ENCODE data around the gene SH3GL3.

SH3GL3 gene

DNA sequence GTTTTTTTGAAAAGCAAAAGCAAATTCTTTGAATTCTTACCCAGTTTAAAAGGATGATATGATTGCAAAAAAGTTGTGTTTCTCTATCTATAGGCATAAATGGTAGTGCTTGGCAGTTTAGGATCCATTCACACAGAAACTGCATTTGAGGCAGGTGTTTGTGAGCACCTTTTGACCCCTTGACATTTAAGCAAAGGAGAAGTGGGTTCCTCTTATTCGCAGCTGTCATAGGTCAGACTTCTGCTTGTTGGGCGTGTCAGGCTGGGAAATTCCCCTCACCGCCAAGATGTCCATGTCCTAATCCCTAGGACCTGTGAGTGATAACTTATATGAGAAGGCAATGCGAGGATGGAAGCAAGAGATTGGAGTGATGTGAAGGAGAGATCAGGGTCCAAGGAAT lies 67.4 kb downstream of the SH3GL3 start:
- DNase-seq = no peak

DNA sequence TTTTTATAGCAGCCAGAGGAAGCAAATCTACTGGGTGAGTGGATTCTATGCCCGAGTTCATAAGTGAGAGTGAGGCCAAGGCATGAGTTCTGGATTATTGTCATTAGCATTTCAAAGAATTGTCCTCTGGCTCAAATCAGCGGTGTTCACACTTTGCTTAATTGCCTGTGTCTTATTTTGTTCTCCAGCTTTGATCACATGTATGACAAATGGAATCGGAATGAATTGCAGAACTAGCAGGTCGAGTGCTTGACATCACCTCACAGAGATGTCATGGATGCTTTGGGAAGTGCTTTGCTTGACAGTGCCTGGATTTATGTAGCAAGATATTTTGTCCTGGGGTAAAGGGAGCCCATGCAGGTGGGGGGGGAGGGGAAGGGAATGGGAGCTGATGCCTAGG lies 68.0 kb downstream of the SH3GL3 start:
- no peak for DNase-seq

GRCh38 chr15:83516935-83517334 lies 69.8 kb downstream of the SH3GL3 start:
- no peak for DNase-seq

GRCh38 chr15:83526319-83526718 lies 79.2 kb downstream of the SH3GL3 start:
- no peak for DNase-seq

DNA sequence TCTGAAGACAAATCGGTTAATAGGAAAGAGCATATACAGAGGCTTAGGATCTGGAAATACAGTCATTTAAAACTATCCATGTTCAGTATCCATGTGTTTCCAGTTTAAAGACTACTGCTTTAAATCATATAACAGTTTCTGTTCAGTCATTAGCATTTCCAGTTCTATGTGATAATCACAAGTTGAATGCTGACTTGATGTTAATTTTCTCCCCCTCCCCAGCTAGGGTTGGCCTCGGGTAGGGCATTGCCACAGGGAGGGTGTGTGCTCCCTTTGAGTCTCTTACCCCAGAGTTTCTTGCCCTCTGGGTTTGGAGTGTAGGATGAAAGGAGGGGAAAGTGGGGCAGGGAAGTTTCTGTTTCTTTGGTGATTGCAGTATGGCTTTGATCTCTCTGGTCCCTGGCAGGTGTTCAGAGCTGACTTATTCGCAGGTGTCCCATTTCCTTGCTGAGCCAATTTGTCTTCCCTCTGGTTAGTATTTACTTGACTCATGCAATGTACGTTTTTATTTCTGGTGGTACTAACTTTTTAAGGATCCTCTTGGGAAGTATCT lies 86.3 kb downstream of the SH3GL3 start:
- DNase-seq = no peak

DNA sequence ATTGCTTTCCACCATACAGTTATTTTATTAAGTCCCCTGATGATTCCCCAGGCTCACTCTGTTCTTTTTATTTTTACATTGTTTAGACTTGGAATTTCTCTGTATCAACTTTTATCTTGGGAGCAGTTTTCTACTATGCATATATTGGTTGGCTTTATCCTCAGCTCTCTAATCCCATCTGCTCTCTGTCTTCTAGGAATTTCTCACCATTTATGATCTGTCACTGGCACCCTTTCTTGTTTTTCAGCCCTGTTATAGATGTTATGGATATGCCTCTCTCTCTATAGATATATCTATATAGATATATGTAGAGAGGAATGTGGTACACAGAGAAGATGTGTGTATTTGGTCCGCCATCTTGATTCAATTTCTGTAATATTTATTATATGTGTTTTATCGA lies 90.5 kb downstream of the SH3GL3 start:
- DNase-seq = no peak

DNA sequence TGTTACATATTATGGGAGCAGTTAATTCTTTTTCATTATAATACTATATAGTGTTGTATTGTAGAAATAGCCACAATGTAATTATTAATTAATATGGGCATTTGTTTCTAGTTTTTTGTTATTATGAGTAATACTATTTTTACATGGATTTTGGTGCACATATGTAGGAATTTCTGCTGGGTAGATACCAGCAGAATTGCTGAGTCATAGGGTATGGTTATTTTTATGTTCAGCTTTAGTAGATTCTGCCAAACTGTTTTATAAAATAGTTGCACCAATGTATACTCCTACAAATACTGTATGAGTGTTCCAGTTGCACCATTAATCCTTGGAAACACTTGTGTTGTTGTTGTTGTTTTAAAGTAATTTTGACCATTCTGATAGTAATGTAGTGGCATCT lies 91.5 kb downstream of the SH3GL3 start:
- DNase-seq = no peak

DNA sequence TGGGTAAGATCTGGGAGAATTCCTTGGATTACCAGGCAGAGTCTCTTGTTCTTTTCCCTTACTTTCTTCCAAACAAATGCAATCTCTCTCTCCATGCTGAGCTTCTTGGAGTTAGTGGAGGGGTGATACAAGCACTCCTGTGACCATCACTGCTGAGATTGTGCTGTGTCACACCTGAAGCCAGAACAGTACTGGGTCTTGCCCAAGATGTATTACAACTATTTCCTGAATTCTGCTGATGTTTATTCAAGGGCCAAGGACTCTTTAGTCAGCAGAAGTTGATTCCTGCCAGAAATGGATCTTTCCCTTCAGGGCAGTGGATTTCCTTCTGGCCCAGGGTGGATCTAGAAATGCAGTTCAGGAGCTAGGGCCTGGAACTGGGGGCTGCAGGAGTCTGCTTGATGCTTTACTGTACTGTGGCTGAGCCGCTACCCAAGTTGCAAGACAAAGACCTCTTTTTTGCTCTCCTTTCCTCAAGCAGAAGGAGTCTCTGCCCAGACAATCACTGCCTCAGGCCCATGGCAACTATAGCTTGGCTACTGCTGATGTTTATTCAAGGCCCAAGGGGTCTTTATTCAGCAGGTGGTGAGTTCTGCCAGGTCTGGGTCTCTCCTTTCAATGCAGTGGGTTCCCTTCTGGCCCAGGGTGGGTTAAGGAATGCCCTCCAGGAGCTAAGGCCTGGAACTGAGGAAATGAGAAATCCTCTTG lies 98.8 kb downstream of the SH3GL3 start:
- no peak for DNase-seq

GRCh38 chr15:83546512-83546888 lies 99.4 kb downstream of the SH3GL3 start:
- DNase-seq = no peak

DNA sequence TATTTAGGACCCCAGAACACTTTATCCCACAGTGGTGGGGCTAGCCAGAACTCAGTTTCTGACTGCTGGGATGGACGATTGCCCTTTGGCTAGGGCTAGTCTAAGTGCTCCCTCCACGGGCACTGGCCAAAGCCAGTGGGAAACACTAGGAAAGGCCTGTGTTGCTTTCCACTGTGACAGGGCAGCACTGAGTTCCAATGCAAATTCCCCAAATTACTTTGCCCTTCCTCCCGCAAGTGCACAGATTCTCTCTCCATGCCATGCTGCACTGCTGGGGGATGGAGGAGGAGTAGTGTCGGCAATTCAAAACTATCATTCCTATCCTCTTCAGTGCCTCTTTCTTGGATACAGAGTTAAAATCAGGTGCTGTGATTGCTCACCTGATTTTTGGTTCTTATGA lies 100.0 kb downstream of the SH3GL3 start:
- DNase-seq = no peak

GRCh38 chr15:83549623-83550022 lies 102.5 kb downstream of the SH3GL3 start:
- DNase-seq = no peak

GRCh38 chr15:83554558-83554957 lies 107.4 kb downstream of the SH3GL3 start:
- DNase-seq = no peak

GRCh38 chr15:83555383-83555782 lies 108.2 kb downstream of the SH3GL3 start:
- no peak for DNase-seq

GRCh38 chr15:83556068-83556467 lies 108.9 kb downstream of the SH3GL3 start:
- DNase-seq = no peak

GRCh38 chr15:83556754-83557153 lies 109.6 kb downstream of the SH3GL3 start:
- no peak for DNase-seq

- no peak for DNase-seq
Observed at GRCh38 chr15:83558146-83558545, 111.0 kb downstream of the SH3GL3 start.

DNA sequence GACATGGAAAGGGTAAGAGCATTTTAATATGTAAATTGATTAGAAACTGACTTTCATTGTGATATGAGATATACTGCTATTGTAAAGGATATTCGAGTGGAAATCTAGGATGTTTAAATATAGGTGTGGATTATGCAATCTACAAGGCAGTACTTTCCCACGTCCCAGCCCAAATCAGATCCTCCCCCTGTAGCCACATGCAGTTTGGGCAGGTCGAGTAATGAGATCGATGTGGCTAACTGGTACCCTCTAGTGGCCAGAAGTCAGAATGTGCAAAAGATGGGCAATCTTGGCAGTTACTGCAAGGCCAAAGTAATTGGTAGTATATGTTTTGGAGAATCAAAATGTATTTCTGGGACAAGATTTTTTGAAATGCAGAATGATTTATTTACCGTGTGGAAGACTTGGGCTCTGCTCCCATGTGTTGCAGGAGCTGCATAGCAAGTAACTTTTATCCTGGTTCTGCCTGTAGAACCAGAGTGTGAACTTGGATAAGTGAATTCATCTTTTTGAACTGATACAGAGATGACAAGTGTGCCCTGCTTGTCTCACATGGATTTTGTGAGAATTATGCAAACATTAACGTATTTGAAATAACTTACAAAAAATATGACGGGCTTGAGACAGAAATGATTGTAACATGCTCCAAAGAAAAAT lies 112.3 kb downstream of the SH3GL3 start:
- DNase-seq = no peak

- DNase-seq = no peak
Observed at GRCh38 chr15:83561661-83562060, 114.5 kb downstream of the SH3GL3 start.

GRCh38 chr15:83565138-83565537 lies 118.0 kb downstream of the SH3GL3 start:
- no peak for DNase-seq

GRCh38 chr15:83565553-83566159 lies 118.5 kb downstream of the SH3GL3 start:
- DNase-seq = no peak

DNA sequence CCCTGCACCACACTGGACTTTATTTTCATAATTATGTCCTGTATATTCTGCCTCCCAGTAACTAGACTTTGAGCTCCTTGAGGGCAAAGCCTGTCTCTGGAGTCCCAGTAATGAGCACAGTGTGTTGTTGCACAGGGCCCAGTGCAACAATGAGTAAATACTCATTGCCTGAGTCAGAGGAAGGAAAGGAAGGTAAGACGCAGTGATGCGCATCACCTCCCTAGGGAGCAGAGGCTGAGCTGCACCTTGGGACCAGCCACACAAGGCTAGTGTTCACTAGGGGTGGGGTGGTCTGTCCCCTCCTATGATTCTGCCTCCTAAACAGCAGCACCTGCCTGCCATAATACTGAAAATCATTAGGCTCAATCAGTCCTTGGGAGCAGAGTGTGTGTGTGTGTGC lies 120.2 kb downstream of the SH3GL3 start:
- no peak for DNase-seq

DNA sequence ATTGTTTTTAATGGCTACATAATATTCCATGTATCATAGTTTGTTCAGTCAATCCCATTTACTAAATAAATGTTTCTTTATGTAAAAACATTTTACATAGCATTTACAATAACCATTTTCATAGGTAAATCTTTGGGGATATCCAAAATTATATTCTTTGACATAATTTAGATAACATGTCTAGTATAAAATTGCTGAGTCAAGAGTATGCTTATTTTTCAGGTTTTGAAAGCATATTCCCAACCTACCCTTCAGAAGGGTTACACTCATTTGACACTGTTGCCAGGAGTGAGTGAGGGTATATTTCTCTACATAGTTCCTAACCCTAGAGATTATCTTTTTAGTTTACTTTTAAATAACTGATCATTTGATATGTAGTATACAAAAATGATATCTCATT lies 122.2 kb downstream of the SH3GL3 start:
- DNase-seq = no peak

GRCh38 chr15:83570756-83571155 lies 123.6 kb downstream of the SH3GL3 start:
- DNase-seq = no peak

Measured in NCI-H2081 treated with DMSO at 0.1 percent for 48 hours (cell line).